Measurements from ENCODE around the gene CSNK1E.

CSNK1E gene

DNA sequence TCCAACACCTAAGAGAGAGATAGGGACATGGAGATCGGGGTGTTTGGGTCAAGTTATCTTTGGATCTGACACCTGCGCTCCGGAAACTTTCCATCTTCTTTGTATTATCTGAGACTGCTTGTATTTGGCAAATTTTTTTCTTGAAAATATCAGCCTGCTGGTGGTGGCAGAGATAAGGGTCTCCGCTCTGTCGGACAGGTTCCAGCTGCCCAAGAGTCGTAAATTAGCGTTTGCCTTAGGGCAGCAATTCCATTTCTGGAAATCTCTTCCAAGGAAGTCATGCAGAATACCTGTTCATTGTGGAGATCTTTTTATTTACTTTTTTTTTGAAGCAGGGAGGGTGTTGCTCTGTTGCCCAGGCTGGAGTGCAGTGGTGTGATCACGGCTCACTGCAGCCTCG, 19.5 kb upstream of the CSNK1E start:
- no peak overlapping the region for H3K27ac ChIP-seq
- H3K4me1 ChIP-seq (ENCODE audit: low read depth, poor library complexity, severe bottlenecking): peaks cover 17% of the 10 kb centered on the region
- peak overlapping the region; percentile 68 for H3K4me2 ChIP-seq
- peak overlapping the region; percentile 30; the same call in 1 of the 2 replicates for H3K9ac ChIP-seq
- H4K20me1 ChIP-seq (ENCODE audit: insufficient read depth): no peaks in the 10 kb centered on the region
- H3K36me3 ChIP-seq (ENCODE audit: insufficient read depth): no peaks in the 10 kb centered on the region
- no peaks in the 10 kb centered on the region; the same call in 1 of the 2 replicates for H3K27me3 ChIP-seq (ENCODE audit: insufficient read depth, low read depth)
- TF ChIP-seq, protein P1, sequence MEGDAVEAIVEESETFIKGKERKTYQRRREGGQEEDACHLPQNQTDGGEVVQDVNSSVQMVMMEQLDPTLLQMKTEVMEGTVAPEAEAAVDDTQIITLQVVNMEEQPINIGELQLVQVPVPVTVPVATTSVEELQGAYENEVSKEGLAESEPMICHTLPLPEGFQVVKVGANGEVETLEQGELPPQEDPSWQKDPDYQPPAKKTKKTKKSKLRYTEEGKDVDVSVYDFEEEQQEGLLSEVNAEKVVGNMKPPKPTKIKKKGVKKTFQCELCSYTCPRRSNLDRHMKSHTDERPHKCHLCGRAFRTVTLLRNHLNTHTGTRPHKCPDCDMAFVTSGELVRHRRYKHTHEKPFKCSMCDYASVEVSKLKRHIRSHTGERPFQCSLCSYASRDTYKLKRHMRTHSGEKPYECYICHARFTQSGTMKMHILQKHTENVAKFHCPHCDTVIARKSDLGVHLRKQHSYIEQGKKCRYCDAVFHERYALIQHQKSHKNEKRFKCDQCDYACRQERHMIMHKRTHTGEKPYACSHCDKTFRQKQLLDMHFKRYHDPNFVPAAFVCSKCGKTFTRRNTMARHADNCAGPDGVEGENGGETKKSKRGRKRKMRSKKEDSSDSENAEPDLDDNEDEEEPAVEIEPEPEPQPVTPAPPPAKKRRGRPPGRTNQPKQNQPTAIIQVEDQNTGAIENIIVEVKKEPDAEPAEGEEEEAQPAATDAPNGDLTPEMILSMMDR (conservative IDR thresholded peaks at IDR 0.05; ENCODE audit: low read depth, low read length): no peak
- no peak overlapping the region for H3K4me3 ChIP-seq (IDR thresholded peaks at IDR 0.05; ENCODE audit: insufficient read depth, low read depth, low read length)
- peak overlapping the region; percentile 61; the same call in 1 of the 2 replicates for H2AFZ ChIP-seq (ENCODE audit: low read depth)
- no peaks in the 10 kb centered on the region for H3K79me2 ChIP-seq (ENCODE audit: insufficient read depth, low read depth)

DNA sequence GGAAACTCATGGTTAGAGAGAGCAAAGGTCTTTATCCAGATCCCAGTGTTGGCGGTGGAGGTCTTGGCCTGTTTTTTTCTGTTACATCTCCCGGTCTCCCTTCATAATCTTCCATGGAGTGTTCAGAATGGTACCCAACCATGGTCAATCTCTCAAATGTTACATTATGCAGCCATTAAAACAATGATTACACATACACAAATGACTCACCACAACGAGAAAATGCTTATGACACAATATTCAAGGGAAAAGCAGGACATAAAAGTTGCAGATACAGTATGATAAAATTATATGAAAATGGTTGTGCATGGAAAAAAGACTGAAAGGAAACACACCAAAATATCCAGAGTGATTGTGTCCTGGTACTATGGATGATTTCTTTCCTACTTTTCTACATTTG, 17.8 kb upstream of the CSNK1E start:
- H3K4me2 ChIP-seq: no peak overlapping the region
- H3K36me3 ChIP-seq (ENCODE audit: insufficient read depth): no peaks in the 10 kb centered on the region
- H3K27ac ChIP-seq: no peak overlapping the region
- peaks cover 17% of the 10 kb centered on the region for H3K4me1 ChIP-seq (ENCODE audit: low read depth, poor library complexity, severe bottlenecking)
- H4K20me1 ChIP-seq (ENCODE audit: insufficient read depth): no peaks in the 10 kb centered on the region
- H3K79me2 ChIP-seq (ENCODE audit: insufficient read depth, low read depth): no peaks in the 10 kb centered on the region
- TF ChIP-seq, protein P1 (conservative IDR thresholded peaks at IDR 0.05; ENCODE audit: low read depth, low read length): no peak
- H3K9ac ChIP-seq: no peak overlapping the region
- no peak overlapping the region for H3K4me3 ChIP-seq (IDR thresholded peaks at IDR 0.05; ENCODE audit: insufficient read depth, low read depth, low read length)
- no peak overlapping the region for H2AFZ ChIP-seq (ENCODE audit: low read depth)
- H3K27me3 ChIP-seq (ENCODE audit: insufficient read depth, low read depth): no peaks in the 10 kb centered on the region; the same call in 1 of the 2 replicates

DNA sequence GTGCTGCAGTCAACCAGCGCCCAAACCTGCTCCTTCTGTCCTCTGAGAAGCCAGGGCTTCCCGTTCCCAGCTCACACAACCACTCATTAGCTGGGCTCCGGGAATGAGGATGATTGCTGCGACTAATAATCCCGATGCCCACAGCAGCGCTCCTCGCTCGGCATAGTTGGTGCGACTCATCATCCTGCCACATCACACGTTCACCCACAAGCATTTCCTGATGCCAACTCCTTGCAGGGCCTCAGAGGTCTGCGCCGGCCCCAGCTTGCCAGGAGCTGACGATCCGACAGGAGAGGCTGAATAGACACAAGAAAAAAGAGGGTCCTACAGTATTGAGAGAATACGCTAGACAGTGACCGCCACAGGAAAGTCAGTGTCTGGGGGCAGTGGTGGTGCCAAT, 10.6 kb upstream of the CSNK1E start:
- Histone ChIP-seq H3K27ac (no peak overlapping the region), H4K20me1 (ENCODE audit: insufficient read depth) (no peaks in the 10 kb centered on the region), H3K4me2 (no peak overlapping the region), H3K4me1 (ENCODE audit: low read depth, poor library complexity, severe bottlenecking) (no peaks in the 10 kb centered on the region), H3K79me2 (ENCODE audit: insufficient read depth, low read depth) (no peaks in the 10 kb centered on the region), H3K27me3 (ENCODE audit: insufficient read depth, low read depth) (no peaks in the 10 kb centered on the region), H3K36me3 (ENCODE audit: insufficient read depth) (no peaks in the 10 kb centered on the region), H3K4me3 (IDR thresholded peaks at IDR 0.05; ENCODE audit: insufficient read depth, low read depth, low read length) (no peak overlapping the region), H2AFZ (ENCODE audit: low read depth) (no peak overlapping the region), H3K9ac (no peak overlapping the region)
- TF ChIP-seq, protein P1 (conservative IDR thresholded peaks at IDR 0.05; ENCODE audit: low read depth, low read length): no peak

DNA sequence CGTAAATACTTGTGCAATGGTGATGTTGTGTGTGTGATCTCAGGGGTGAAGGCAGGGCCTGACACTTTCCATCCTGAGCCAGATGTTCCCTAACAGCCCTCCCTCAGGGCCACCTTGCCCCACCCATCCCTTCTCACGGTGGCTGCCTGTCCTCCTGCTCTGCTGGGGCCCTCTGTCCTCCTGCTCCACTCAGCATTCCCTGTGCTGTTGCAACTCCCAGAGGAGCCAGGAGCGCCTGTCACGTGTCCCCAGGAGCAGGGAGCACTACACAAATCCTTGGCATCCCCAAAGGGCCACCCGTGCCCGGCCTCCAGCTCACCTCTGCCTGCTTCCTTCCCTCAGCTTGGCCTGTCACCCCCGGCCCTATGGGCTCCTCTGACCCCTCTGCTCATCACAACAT, 10.2 kb upstream of the CSNK1E start:
- Histone ChIP-seq H3K36me3 (ENCODE audit: insufficient read depth) (no peaks in the 10 kb centered on the region), H3K79me2 (ENCODE audit: insufficient read depth, low read depth) (no peaks in the 10 kb centered on the region), H3K4me3 (IDR thresholded peaks at IDR 0.05; ENCODE audit: insufficient read depth, low read depth, low read length) (no peak overlapping the region), H4K20me1 (ENCODE audit: insufficient read depth) (no peaks in the 10 kb centered on the region), H3K27me3 (ENCODE audit: insufficient read depth, low read depth) (no peaks in the 10 kb centered on the region), H3K27ac (no peak overlapping the region), H3K9ac (no peak overlapping the region), H3K4me2 (no peak overlapping the region), H3K4me1 (ENCODE audit: low read depth, poor library complexity, severe bottlenecking) (no peaks in the 10 kb centered on the region), H2AFZ (ENCODE audit: low read depth) (no peak overlapping the region)
- TF ChIP-seq, protein P1 (conservative IDR thresholded peaks at IDR 0.05; ENCODE audit: low read depth, low read length): no peak
